RPMI7951 (cell line): ENCODE results near the gene FGFR1OP2. TPM values are rescaled to one million over a fixed set of nuclear protein-coding genes. Genes with fewer than 3 reads are reported as not detected.
"Not testable (repeated sequence)": the region's sequence is repeated elsewhere in the genome, so short reads cannot be mapped to it uniquely, and the experiment has no call there.

ENCODE experiments used
- DNase-seq: peaks from one replicate; pipeline ENCODE4 v3.0.0-alpha.2; 2012; ENCODE audit warnings: low read depth
- total RNA-seq: library from RNA; depleted of rRNA; stranded (reverse); fragments of >200 nt; shearing (Covaris generic); gene quantifications from 2 replicates; pipeline ENCODE4 v1.2.3, GENCODE V29; 2014; rRNA removed

The FGFR1OP2 gene
- 49.1 and 58.3 TPM in 2 replicates for total RNA-seq

DNA sequence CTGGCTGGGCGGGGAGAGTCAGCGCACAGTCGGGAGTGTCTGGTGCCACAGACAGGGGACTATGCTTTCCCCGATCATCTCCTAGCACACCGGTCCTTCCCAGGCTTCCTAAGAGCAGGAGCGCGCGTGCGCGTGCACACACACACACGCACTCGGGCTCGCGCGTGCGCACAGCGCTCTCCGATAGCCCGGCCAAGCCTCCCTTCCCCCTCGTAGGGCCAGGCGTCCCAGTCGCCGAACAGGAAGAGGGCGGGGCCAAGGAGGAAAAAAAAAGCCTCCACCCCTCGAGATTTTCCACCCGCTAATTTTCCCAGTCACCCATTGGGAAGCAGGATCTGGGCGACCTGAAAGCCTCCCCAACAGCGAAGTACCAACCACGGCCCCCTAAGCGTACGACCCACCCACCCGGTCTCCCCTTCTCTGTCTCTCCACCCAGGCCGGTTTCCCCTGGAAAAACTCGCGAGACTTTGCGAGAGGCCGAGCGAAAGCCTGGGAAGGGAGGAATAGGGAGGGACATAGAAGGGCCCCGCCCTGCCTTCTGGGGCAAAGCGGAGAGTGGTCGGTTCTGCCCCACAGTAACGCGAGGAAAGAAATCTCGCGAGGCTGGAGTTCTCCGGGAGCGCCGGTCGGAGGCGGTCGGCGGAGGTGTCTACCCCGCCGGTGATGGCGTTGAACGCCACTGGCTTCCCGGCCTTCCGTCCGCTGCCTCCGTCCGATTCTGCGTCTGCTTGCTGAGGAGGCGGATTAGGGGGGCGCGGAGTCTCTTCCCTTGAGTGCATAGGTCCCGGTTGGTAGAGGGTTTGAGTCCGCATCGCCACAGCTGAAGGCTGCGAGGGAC lies at the start of gene FGFR1OP2, which contains the start of gene INTS13:
FGFR1OP2 (plus strand) TSS at position 608 of the 838 bp plus-strand sequence. CDS start 15,689 bp downstream, outside the sequence.
INTS13 (minus strand) TSS at position 119 of the 838 bp plus-strand sequence. CDS start 1,178 bp downstream, outside the sequence.
- DNase-seq: peak; percentile 97

DNA sequence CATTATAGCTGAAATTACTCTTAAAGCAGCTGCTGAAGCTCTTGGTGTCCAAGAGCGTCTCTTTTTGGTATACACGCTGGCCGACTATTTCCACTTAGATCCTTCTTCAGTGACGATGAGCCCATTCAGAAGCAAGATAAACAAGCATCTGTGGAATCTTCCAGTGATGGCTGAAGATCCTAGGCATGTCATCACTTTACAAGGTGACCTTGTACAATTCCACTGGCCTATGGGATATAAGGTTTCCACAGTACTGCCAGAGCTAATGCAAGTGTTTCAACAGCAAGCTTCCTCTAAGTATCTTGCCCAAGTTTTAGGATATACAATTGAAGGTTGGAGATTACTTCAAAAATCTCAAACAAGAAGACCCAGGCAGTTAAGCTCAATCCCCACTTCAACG lies 47.5 kb upstream of the FGFR1OP2 start:
- no peak for DNase-seq

DNA sequence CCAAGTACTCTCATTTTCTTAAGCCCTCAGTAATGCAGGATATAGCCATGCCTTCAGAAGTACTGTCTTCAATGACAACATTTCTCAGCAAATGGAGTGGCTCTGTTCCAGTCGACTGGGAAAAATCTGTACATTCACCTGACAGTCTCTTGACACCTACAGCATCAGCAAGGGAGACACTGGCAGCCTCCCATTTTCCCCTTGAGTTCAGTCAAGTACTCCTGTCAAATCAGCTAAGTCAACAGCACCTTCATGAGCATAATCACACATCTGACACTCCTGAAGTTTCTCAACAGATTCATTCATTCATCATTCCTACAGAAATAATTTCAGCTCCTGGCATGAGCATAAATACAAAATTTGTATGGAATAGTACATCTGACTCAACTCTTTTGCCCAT lies 46.6 kb upstream of the FGFR1OP2 start:
- no peak for DNase-seq

DNA sequence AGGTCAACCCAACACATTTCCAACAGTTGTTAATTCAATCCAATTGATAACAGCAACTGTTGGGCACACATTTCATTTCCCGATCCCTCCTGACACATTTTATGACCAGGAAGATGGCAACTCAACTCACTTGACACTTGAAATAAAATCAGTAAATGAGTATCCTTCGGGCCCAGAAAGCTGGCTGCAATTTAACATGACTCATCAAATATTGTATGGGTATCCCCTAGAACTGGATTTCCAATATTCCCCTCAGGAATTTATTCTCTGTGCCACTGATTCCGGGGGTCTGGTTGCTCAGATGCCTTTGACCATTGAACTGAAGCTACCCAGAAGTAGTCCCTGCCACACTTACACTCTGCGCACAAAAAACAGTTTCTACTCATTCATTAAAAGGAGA lies 42.6 kb upstream of the FGFR1OP2 start:
- no peak for DNase-seq

DNA sequence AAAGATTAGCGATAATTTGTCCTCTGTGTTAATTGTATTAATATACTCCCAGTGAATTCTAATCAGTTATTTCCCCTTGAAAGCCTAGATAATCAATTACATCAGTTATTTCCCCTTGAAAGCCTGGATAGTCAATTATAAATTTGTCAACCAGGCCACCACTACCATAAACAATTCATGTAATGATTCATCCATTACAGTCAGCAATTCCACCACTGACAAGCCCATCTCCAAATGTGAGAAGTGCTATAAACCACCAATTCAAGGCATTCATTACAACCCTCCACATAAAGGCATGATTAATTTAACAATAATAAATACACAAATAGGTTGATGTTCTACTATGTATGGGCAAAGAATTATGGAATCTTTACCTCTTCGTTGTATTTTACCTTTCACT lies 41.4 kb upstream of the FGFR1OP2 start:
- DNase-seq: no peak

DNA sequence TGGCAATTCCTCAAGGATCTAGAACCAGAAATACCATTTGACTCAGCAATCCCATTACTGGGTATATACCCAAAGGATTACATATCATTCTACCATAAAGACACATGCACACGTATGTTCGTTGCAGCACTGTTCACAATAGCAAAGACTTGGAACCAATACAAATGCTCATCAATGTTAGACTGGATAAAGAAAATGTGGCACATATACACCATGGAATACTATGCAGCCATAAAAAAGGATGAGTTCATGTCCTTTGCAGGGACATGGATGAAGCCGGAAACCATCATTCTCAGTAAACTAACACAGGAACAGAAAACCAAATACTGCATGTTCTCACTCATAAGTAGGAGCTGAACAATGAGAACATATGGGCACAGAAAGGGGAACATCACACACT lies 34.9 kb upstream of the FGFR1OP2 start:
- DNase-seq: not testable (repeated sequence)

DNA sequence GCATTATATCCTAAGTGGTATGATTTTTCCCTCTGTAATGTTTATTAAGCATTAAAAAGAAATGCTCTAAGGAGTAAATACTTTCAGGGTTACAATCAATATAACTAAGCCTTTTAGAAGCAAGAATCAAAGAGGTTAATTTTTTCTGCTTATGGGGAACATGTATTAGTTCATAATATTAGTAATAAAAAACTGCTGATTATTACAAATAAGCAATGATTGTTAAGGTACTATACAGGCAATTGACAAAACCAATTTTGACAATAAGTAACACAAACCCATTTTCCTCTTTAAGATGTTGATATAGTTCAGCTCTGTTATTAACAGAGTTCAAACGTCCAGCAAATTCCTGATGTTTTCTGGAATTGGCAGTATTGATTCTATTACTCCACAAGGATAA lies 32.2 kb upstream of the FGFR1OP2 start:
- no peak for DNase-seq

DNA sequence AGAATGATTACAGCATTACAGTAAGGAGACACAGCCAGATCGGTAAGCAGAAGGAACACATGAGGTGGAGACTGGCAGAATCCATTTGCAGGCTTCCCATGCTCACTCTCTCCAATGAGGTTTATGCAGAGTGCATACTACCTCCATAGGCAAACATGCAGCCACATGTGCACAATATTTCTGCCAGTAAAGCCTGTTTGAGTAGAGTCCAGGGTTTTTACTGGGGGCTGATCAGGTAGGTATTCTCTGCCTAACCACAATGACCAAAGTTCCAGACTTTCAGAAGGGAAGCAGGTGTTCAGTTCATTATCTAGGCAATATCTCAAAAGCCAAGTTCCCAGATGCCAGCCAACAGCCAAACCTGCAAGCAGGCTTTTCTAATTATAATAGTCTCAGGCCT lies 31.6 kb upstream of the FGFR1OP2 start:
- no peak for DNase-seq

DNA sequence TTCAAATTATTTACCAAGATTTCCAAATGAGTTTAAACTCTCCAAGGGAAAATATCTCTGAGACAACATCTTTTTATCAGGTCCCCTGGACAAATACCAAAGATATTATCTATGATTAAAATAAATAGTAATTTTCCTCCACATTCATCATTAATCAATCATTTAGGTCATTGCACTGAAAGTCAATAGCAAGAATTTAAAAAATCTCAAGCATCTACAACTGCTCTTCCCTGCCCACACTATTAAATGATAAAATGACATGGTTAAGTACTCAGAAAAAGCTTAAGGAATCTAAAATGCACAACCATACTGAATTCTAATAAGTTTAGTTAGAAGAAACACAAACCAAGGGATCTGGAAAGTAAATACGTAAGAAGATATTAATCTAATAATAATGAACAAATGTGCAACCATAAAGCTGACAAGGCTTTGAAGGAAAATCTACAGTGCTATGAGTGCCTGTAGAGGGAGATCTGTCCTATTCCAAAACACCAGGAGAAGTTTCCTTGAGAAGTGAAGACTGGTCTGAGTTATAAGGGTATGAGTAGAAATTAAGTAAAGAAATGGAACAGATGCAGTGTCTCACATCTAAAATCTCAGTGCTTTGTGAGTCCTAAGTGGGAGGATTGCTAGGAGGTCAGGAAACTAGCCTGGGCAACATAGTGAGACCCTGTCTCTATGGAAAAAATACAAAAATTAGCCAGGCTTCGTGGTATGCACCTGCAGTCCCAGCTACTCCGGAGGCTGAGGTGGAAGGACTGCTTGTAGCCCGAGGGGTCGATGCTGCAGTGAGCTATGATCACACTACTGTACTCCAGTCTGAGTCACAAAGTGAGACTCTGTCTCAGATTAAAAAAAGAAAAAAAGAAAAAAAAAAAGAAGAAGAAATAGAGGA lies 19.7 kb upstream of the FGFR1OP2 start:
- DNase-seq: peak; percentile 23

DNA sequence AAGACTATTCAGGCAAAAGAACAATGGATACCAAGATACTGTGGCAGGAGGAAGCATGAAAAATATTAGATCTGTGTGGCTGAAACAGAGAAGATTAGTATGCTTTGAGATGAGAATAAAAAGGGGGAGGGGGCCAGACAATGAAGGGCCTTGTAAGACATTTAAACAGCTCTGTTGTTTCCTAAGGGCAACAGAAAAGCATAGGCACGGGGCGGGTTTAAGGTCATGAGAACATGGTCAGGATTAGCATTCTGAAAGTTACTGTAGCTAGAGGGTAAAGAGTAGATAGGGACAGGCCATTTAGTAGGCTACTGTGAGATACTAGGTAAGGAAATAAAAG lies 19.1 kb upstream of the FGFR1OP2 start:
- no peak for DNase-seq

DNA sequence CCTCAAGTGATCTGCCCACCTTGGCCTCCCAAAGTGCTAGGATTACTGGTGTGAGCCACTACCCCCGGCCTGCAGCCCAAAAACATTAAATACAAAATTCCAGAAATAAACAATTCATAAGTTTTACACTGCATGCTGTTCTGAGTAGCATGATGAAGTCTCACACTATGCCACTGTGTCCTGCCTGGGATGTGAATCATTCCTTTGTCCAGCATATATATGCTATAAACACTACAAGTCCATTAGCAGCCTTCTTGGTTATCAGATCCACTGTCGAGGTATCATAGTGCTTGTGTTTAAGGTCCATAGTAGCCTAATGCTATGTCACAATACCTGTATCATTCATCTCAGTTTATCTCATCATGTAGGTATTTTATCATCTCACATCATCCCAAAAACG lies 16.4 kb upstream of the FGFR1OP2 start:
- no peak for DNase-seq

DNA sequence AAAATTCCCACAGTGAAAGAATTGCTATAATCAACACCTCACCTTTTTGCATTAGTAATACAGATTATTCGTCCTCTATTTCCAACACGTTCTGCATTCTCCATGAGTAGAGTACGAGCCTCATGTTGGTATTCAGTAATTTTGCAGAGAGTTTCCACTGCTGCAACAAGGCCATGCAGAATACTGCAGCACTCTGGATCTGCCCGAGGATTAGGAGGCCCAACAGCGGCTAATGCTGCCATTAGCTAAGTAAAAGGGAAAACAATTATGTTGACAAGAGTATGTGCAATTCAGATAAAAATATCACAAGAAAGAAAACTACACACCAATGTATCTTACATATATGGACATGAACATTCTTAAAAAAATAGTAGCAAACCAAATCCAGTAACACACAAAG lies 9.6 kb upstream of the FGFR1OP2 start:
- DNase-seq: no peak

DNA sequence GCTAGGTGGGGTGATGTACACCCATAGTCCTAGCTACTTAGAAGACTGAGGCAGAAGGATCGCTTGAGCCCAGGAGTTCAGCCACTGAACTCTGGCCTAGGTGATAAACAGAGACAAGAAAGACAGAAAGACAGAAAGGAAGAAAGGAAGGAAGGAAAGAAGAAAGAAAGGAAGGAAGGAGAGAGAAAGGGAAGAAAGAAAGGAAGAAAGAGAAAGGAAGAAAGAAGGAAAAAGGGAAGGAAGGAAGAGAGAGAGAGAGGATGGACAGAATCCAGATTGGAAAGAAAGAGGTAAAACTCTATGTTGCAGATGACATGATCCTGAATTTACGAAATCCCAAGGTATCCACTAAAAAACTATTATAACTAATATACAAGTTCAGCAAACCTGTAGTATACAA lies 8.7 kb upstream of the FGFR1OP2 start:
- DNase-seq: no peak

DNA sequence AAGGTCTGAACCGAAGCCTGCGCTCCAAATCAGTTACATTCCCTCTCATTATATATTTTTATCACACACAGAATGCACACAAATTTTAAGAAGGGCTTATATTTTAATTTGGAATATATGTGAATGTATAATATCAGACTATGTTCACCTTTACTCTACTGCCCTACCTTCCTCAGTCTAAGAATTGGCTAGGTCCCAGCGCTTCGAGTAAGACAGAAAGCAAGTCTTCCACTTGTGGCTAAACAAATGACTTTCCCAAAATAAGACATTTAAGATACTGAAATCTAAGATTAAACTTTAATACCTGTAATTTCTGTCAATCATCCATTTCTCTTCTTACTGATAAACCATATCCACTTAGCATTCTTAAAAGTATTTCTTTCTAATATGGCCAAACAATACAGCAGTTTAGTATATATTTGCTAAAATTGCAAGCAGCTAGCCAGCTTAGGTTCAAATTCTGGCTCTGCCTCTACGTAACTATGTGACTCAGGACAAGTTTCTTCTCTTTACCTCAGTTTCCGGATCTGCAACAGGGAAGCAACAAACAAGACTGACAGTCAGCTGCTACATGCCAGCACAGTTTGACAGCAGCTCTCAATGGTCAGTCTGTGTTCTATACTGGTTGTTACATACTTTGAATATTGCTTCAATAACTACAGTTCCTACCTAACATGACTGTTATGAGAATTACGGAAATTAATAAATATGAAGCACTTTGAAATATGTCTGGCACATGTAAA lies 2.5 kb upstream of the FGFR1OP2 start:
- no peak for DNase-seq

DNA sequence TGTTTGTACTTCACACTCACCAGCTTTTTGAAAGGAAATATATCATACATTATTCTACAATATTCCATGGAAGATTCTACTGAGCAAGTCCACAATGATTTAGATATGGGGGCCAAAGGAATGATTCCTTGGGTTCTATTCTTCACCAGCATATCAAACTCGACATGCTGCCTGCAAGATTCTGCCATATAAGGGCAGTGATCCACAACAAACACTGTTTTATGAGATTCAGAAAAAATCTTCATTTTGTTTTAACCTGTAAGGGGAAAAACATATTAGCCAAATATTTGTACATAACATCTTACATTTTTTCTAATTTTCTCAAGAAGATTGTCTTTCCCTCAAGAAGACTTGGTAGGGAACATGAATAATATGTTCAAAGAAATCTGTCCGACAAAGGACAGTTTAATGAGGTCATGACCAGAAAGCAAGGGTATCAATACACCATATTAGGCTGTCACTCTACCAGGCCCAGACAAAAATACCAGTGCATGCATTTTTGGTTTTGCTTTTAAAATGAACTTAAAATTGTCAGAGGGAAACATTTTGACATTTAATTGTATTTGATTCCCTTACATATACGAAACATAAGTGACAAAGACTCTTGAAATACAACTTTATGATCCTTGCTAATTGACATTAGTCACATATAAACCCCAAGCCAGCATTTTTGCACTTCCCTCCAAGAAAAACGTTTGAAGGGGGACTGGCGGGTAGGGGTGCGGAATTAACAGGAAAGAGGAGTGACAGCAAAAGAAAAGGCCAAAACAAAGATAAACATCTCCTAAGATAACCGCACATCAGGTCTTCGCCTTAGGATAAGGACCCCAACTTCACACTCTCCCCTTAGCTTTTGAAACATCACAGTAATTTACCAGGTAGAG lies 1.5 kb upstream of the FGFR1OP2 start:
- no peak for DNase-seq

DNA sequence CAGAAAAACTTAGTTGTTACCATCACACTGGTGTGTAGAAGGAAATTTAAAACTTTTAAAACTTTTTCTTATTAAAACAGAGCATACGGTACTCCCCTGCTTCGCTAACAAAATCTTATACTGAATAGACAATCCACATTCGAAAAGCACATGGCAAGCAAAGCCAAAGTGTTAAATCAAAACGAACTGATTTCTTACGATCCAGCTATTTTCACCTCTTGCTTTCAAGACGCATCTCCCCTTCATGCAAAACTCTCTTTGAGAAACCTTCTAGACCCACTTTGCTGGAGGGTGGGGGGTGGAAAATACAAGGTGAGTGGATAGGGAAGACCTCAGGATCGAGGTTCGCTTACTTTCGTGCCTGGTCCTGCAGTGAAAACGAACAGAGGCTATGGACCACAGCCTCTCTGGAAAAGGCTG lies 817 bp upstream of the FGFR1OP2 start:
- DNase-seq: no peak

DNA sequence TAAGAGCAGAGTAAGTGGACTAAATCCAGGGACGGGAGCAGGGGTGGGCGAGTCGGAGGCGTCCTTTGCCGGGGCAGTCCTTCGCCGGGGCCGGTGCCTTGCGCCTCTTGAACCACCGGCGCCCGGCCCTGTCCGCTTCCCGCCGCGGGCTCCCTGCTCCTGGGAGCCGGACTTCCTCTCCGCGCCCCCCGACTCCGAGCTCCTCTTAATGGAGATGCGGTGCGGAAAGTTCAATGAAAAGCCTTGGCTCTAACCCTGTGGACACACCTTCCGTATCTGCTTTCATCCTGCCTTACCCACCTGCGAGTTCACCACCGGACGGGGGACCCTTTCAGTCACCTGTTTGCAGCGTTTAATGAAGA lies 412 bp downstream of the FGFR1OP2 start:
- DNase-seq: no peak

DNA sequence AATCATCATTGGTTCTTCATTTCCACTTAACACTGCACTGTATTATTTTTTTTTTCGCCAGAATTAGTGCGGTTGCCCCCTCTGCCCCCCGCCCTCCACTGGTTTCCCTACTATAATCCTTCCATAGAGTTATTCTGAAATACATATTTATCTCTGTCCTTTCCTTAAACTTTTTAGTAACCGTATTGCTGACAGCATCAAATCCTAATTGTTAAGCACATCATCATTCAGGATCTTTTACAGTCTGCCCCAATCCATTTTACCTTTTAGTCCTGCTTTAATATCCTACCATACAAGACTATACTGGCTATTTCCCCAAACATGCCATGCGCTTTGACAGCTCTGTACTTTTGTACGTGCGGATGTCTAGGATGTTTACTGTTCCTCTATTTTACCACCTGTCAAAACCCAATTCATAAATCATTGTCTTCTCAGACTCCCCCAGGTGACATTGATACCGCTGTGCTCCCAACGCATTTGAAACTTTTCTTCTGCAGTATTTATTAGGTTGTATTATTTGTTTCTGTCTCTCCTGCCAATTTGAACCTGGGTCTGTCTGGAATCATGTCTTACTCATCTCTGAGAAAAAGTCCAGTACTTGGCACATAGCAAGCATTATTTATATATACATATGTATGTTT lies 1.0 kb downstream of the FGFR1OP2 start:
- DNase-seq: no peak

DNA sequence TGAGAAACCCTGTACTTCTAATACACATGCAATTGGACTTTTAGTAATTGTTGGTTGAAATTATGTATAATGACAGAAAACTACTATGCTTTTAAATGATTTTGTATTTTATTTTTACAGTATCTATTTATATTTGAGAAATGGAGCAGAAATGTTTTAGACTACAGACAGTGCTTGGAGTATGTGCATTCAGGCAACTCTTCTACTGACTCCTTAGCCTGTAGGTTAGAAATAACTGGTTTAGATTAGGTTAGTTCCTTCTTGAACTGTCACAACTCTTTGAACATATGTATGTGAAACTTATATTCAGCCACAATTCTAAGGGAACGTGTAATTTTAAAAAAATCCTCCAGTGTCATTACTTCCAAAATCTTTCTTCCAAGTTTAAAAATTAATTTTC lies 1.7 kb downstream of the FGFR1OP2 start:
- no peak for DNase-seq

DNA sequence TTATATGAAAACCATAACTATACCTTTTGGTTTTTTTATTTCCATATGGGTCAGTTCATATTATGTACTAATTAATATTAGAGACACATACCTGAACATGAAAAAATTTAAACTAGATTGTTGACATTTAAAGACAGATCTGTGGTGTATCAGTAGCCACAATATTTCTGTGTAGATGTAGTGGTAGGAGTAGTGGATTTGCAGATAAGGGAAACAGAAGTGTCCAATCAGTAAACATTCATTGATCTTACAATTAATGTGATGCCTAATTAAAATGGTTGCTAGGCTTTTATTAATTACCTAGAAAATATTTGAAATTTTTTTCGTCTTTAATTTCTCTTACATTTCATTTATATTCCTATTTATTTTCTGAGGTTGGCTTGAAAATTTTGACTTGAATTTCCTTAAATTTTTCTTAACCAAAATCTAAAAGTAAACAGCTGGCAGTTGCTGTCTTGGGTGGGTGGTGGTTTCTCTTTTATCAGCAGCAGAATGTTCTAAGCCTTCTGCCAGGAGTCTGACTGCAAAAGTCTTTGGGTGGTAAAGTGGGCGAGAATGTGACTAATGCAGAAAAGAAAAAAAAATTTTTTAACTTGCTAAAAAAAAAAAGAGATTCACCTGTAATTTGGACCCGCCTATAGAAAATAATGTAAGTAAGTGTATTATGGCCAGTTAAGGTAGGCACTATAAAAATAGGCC lies 2.4 kb downstream of the FGFR1OP2 start:
- DNase-seq: no peak
